HEK293 (cell line): Measurements from ENCODE around the gene MYOM1.
A peak's percentile ranks its signal among the peaks of the same experiment; 100 is the strongest.

Source experiments
- CTCF ChIA-PET: fragments of 350-600 bp; formaldehyde crosslinking; extraction: SDS; loops from one replicate; lab custom pipeline; 2021; ENCODE audit warnings: antibody characterized with exemption; lab: Yijun Ruan, JAX
- POLR2A ChIA-PET: fragments of 300-600 bp; formaldehyde crosslinking; extraction: SDS; loops from one replicate; lab custom pipeline; 2020; ENCODE audit warnings: antibody characterized with exemption, inconsistent platforms; lab: Yijun Ruan, JAX
- H3K27ac ChIP-seq: fragments of 200-500 bp; sonication (Bioruptor generic); 2 replicates; pipeline ENCODE4 v1.5.1; 2014; ENCODE audit warnings: low read depth, low read length, control low read depth, inconsistent platforms; ENCODE audit errors: extremely low read depth
- H3K36me3 ChIP-seq, 2 experiments: fragments of 200-500 bp in 1 of 2; sonication (Bioruptor generic) in 1 of 2; 1 replicate in 1 of 2; 2 replicates in 1 of 2; pipeline ENCODE4 v1.5.1; 2014 to 2017; ENCODE audit warnings: inconsistent platforms in 2 of 2, low read length in 2 of 2; ENCODE audit not compliant: control insufficient read depth in 2 of 2, insufficient read depth in 1 of 2
- H3K4me1 ChIP-seq: fragments of 200-500 bp; sonication (Bioruptor generic); 2 replicates; pipeline ENCODE4 v1.5.1; 2014; ENCODE audit warnings: mild to moderate bottlenecking, low read length, inconsistent platforms; ENCODE audit not compliant: control insufficient read depth, insufficient read depth
- H3K4me3 ChIP-seq: 2 replicates; pipeline ENCODE4 v1.5.1; 2011; ENCODE audit warnings: low read depth, mild to moderate bottlenecking, control low read depth, low read length, moderate library complexity
- H3K9me3 ChIP-seq: fragments of 200-500 bp; sonication (Bioruptor generic); 2 replicates; pipeline ENCODE4 v1.5.1; 2014; ENCODE audit warnings: low read depth, low read length, inconsistent platforms; ENCODE audit not compliant: control insufficient read depth, insufficient read depth
- GLI2 ChIP-seq: fragments of 450-650 bp; formaldehyde crosslinking; IDR thresholded peaks from 2 replicates; pipeline ENCODE4; 2017; ENCODE audit warnings: missing biosample characterization, missing genetic modification characterization, low read depth, borderline replicate concordance
- GLIS1 ChIP-seq: fragments of 450-650 bp; formaldehyde crosslinking; IDR thresholded peaks from 2 replicates; pipeline ENCODE4 v1.5.1; 2016; ENCODE audit warnings: missing biosample characterization, missing genetic modification characterization
- MYNN ChIP-seq: fragments of 450-650 bp; formaldehyde crosslinking; IDR thresholded peaks from 2 replicates; pipeline ENCODE4 v1.5.1; 2016; ENCODE audit warnings: missing biosample characterization, missing genetic modification characterization, borderline replicate concordance
- TSHZ1 ChIP-seq: fragments of 450-650 bp; formaldehyde crosslinking; IDR thresholded peaks from 2 replicates; pipeline ENCODE4 v1.5.1; 2016; ENCODE audit warnings: missing biosample characterization, missing genetic modification characterization, borderline replicate concordance
- ZBTB26 ChIP-seq: fragments of 450-650 bp; formaldehyde crosslinking; optimal IDR thresholded peaks from 2 replicates; pipeline ENCODE3; 2016; ENCODE audit warnings: missing biosample characterization, mild to moderate bottlenecking, missing genetic modification characterization
- ZIC2 ChIP-seq: fragments of 450-650 bp; formaldehyde crosslinking; IDR thresholded peaks from 2 replicates; pipeline ENCODE4 v1.5.1; 2016; ENCODE audit warnings: missing biosample characterization, missing genetic modification characterization
- ZNF792 ChIP-seq: fragments of 450-650 bp; formaldehyde crosslinking; IDR thresholded peaks from 2 replicates; pipeline ENCODE4 v1.5.1; 2016; ENCODE audit warnings: missing biosample characterization, missing genetic modification characterization
- ZSCAN18 ChIP-seq: fragments of 450-650 bp; formaldehyde crosslinking; IDR thresholded peaks from 2 replicates; pipeline ENCODE4 v1.5.1; 2016; ENCODE audit warnings: missing biosample characterization, missing genetic modification characterization
- TF ChIP-seq, protein P1 (sequence below): fragments of 450-650 bp; formaldehyde crosslinking; IDR thresholded peaks from 2 replicates; pipeline ENCODE4 v1.5.1; 2017; ENCODE audit warnings: missing biosample characterization, missing genetic modification characterization
- TF ChIP-seq, protein P2 (sequence below): fragments of 450-650 bp; formaldehyde crosslinking; IDR thresholded peaks from 2 replicates; pipeline ENCODE4 v1.5.1; 2016; ENCODE audit warnings: missing biosample characterization, missing genetic modification characterization
- TF ChIP-seq, protein P3 (sequence below): fragments of 450-650 bp; formaldehyde crosslinking; IDR thresholded peaks from 2 replicates; pipeline ENCODE4 v1.5.1; 2016; ENCODE audit warnings: missing biosample characterization, missing genetic modification characterization

MYOM1 gene

GRCh38 chr18:3060667-3061580 is 158.8 kb downstream of the MYOM1 start:
- POLR2A ChIA-PET: interaction anchor here (0.6 kb wide), 1 partner anchor 56 kb away, joined by 4 read pairs; no protein-coding TSS in a partner anchor
- Histone ChIP-seq H3K27ac (no peak overlapping the region), H3K9me3 (no peaks in the 10 kb centered on the region), H3K36me3 (no peaks in the 10 kb centered on the region), H3K4me1 (no peaks in the 10 kb centered on the region), H3K4me3 (no peak overlapping the region)
- CTCF ChIA-PET: interaction anchor here (0.9 to 3.5 kb wide), 9 partner anchors 14 to 129 kb away, joined by 3 to 53 read pairs (median 6); no protein-coding TSS in a partner anchor
- TF ChIP-seq, protein P1, sequence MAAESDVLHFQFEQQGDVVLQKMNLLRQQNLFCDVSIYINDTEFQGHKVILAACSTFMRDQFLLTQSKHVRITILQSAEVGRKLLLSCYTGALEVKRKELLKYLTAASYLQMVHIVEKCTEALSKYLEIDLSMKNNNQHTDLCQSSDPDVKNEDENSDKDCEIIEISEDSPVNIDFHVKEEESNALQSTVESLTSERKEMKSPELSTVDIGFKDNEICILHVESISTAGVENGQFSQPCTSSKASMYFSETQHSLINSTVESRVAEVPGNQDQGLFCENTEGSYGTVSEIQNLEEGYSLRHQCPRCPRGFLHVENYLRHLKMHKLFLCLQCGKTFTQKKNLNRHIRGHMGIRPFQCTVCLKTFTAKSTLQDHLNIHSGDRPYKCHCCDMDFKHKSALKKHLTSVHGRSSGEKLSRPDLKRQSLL: 0 out of 2 replicates have a peak, but pooled peaks have one; percentile 18
- TF ChIP-seq, protein P2, sequence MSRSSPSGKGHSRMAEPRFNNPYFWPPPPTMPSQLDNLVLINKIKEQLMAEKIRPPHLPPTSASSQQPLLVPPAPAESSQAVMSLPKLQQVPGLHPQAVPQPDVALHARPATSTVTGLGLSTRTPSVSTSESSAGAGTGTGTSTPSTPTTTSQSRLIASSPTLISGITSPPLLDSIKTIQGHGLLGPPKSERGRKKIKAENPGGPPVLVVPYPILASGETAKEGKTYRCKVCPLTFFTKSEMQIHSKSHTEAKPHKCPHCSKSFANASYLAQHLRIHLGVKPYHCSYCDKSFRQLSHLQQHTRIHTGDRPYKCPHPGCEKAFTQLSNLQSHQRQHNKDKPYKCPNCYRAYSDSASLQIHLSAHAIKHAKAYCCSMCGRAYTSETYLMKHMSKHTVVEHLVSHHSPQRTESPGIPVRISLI (tag by site-specific recombination): no peak

GRCh38 chr18:3059272-3059671 is 160.5 kb downstream of the MYOM1 start:
- ChIA-PET POLR2A (no interaction called here), CTCF (interaction anchor here (0.7 to 0.8 kb wide), 2 partner anchors 156 to 185 kb away, joined by 3 read pairs; no protein-coding TSS in a partner anchor)
- H3K27ac ChIP-seq: no peak overlapping the region
- H3K36me3 ChIP-seq: no peaks in the 10 kb centered on the region
- TF ChIP-seq GLI2 (tag by site-specific recombination) (no peak), ZSCAN18 (tag by site-specific recombination) (no peak), ZBTB26 (no peak), TSHZ1 (no peak), ZIC2 (no peak), GLIS1 (tag by site-specific recombination) (no peak), ZNF792 (tag by site-specific recombination) (no peak), MYNN (tag by site-specific recombination) (no peak)
- TF ChIP-seq, protein P3, sequence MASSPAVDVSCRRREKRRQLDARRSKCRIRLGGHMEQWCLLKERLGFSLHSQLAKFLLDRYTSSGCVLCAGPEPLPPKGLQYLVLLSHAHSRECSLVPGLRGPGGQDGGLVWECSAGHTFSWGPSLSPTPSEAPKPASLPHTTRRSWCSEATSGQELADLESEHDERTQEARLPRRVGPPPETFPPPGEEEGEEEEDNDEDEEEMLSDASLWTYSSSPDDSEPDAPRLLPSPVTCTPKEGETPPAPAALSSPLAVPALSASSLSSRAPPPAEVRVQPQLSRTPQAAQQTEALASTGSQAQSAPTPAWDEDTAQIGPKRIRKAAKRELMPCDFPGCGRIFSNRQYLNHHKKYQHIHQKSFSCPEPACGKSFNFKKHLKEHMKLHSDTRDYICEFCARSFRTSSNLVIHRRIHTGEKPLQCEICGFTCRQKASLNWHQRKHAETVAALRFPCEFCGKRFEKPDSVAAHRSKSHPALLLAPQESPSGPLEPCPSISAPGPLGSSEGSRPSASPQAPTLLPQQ: no peak
- H3K4me3 ChIP-seq: no peak overlapping the region
- H3K9me3 ChIP-seq: no peaks in the 10 kb centered on the region
- H3K4me1 ChIP-seq: no peaks in the 10 kb centered on the region
